Duodenal mucosa (tissue), 2 donors: ENCODE data around the gene P3H2.
A peak's percentile ranks its signal among the peaks of the same experiment; 100 is the strongest.

Experiments used
- H3K27ac ChIP-seq: one replicate; pipeline ENCODE4 v1.7.0; 2013; ENCODE audit warnings: low read depth, low read length
- H3K27me3 ChIP-seq, 2 donors: one replicate each; pipeline ENCODE4 v1.7.0; 2013; ENCODE audit warnings: low read length in 2 of 2, control low read depth in 1 of 2; ENCODE audit not compliant: insufficient read depth in 2 of 2, control insufficient read depth in 1 of 2
- H3K36me3 ChIP-seq, 2 donors: one replicate each; pipeline ENCODE4 v1.7.0; 2013; ENCODE audit warnings: low read length in 2 of 2, control low read depth in 1 of 2; ENCODE audit not compliant: insufficient read depth in 2 of 2, control insufficient read depth in 1 of 2
- H3K4me1 ChIP-seq, 2 donors: one replicate each; pipeline ENCODE4 v1.7.0; 2013; ENCODE audit warnings: low read length in 2 of 2, control low read depth in 1 of 2; ENCODE audit not compliant: insufficient read depth in 2 of 2, control insufficient read depth in 1 of 2
- H3K4me3 ChIP-seq, 2 donors: one replicate each; pipeline ENCODE4 v1.7.0; 2013; ENCODE audit warnings: low read length in 2 of 2, low read depth in 1 of 2
- H3K9ac ChIP-seq, 2 donors: one replicate each; pipeline ENCODE4 v1.7.0; 2013; ENCODE audit warnings: low read length in 2 of 2, low read depth in 1 of 2
- H3K9me3 ChIP-seq, 2 donors: one replicate each; pipeline ENCODE4 v1.7.0; 2013; ENCODE audit warnings: low read length in 2 of 2, control low read depth in 1 of 2; ENCODE audit not compliant: control insufficient read depth in 1 of 2

The P3H2 gene

GRCh38 chr3:189953551-189953950 is 167.1 kb downstream of the P3H2 start:
- H3K4me1 ChIP-seq = no peaks in the 10 kb centered on the region
- H3K27me3 ChIP-seq = no peaks in the 10 kb centered on the region
- H3K9me3 ChIP-seq = no peaks in the 10 kb centered on the region
- no peaks in the 10 kb centered on the region for H3K36me3 ChIP-seq
- H3K4me3 ChIP-seq = no peak overlapping the region
- no peak overlapping the region for H3K27ac ChIP-seq
- H3K9ac ChIP-seq = no peak overlapping the region

DNA sequence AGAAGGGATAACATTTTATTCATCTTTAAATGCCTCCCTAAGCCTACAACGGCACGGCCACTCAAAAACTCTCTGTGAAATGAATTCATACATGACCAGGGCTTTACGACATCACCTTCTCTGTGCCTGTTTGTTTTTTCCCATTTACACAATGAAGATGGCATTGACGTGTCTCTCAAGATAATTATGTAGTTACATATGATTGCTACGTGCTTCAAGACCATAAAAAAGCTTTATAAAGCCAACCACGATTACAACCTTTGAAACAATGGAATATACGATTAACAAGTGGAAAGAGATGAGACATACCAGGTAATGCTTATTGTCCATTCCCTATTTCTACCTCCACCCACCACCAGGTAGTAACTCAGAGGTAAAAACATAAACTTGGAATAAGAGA is 168.4 kb downstream of the P3H2 start:
- Histone ChIP-seq H3K27me3 (no peaks in the 10 kb centered on the region), H3K9me3 (no peaks in the 10 kb centered on the region), H3K4me1 (no peaks in the 10 kb centered on the region), H3K27ac (no peak overlapping the region), H3K36me3 (no peaks in the 10 kb centered on the region), H3K4me3 (no peak overlapping the region), H3K9ac (no peak overlapping the region)

DNA sequence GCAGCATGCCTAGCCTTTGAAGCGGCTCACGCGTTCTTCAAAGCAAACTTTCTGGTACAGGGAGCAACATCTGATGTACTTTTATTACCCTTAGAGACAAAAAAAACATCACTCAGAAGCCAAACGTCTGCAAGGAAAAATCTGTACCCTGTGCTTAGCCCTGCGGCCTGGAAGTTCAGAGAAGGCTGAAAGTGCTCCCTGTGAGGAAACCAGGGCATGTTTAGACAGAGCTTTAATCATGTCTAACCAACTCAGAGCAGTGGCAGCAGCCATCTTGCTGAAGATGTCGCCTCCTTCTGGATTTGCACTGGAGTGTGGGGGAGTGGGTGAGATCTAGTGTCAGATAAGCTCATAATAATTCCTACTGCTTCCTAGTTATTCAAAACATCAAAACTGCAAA is 170.4 kb downstream of the P3H2 start:
- Histone ChIP-seq H3K9ac (no peak overlapping the region), H3K4me1 (no peaks in the 10 kb centered on the region), H3K4me3 (no peak overlapping the region), H3K27ac (no peak overlapping the region), H3K9me3 (no peaks in the 10 kb centered on the region), H3K27me3 (no peaks in the 10 kb centered on the region), H3K36me3 (no peaks in the 10 kb centered on the region)

DNA sequence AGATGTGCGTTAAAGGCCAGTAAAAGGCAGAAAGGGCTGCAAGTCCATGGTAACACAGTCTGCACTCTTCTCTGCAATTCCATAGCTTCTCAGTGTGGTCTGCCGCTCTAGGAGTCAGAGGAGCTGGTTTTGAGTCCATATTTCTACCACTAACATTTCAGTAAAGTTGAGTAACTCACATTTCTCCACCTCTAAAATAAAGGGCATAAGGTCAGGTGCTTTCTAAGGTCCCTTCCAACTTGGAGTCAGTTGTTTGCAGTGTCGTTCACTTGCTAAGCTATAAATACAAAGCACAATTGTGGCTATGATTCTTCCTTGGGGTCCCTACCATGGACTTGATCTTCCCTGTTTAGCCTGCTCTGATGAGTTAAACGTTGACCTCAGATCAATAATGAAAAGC is 171.1 kb downstream of the P3H2 start:
- Histone ChIP-seq H3K9me3 (no peaks in the 10 kb centered on the region), H3K27ac (no peak overlapping the region)

GRCh38 chr3:189948724-189949045 is 172.0 kb downstream of the P3H2 start:
- Histone ChIP-seq H3K9ac (no peak overlapping the region), H3K27ac (no peak overlapping the region), H3K36me3 (no peaks in the 10 kb centered on the region), H3K9me3 (no peaks in the 10 kb centered on the region), H3K27me3 (no peaks in the 10 kb centered on the region), H3K4me1 (peaks cover 6 to 9% of the 10 kb centered on the region in 2 donors), H3K4me3 (no peak overlapping the region)

More for the DNA sequence above, 171.1 kb downstream of the P3H2 start:
- H3K27me3 ChIP-seq = no peaks in the 10 kb centered on the region
- H3K9ac ChIP-seq = no peak overlapping the region
- H3K4me3 ChIP-seq = no peak overlapping the region
- H3K36me3 ChIP-seq = no peaks in the 10 kb centered on the region
- H3K4me1 ChIP-seq = peaks cover 3% of the 10 kb centered on the region in 2 donors

- Histone ChIP-seq H3K27ac (no peak overlapping the region), H3K36me3 (no peaks in the 10 kb centered on the region), H3K27me3 (no peaks in the 10 kb centered on the region), H3K4me1 (peaks cover 6 to 9% of the 10 kb centered on the region in 2 donors), H3K9me3 (no peaks in the 10 kb centered on the region), H3K9ac (no peak overlapping the region), H3K4me3 (no peak overlapping the region)
These were observed 172.6 kb downstream of the P3H2 start for GRCh38 chr3:189947948-189948723.

GRCh38 chr3:189947068-189947467 is 173.6 kb downstream of the P3H2 start:
- Histone ChIP-seq H3K27ac (no peak overlapping the region), H3K4me3 (no peak overlapping the region), H3K27me3 (no peaks in the 10 kb centered on the region), H3K9me3 (no peaks in the 10 kb centered on the region), H3K4me1 (peaks cover 6 to 9% of the 10 kb centered on the region in 2 donors), H3K36me3 (no peaks in the 10 kb centered on the region), H3K9ac (no peak overlapping the region)

- Histone ChIP-seq H3K4me1 (peaks cover 13% of the 10 kb centered on the region in 2 donors), H3K4me3 (no peak overlapping the region), H3K27me3 (no peaks in the 10 kb centered on the region), H3K9ac (no peak overlapping the region), H3K9me3 (no peaks in the 10 kb centered on the region), H3K27ac (no peak overlapping the region), H3K36me3 (no peaks in the 10 kb centered on the region)
These were observed 174.6 kb downstream of the P3H2 start for GRCh38 chr3:189945935-189946709.

- Histone ChIP-seq H3K4me3 (peak overlapping the region in 1 of 2 donors; percentile 9), H3K36me3 (no peaks in the 10 kb centered on the region), H3K27ac (no peak overlapping the region), H3K9me3 (no peaks in the 10 kb centered on the region), H3K9ac (no peak overlapping the region), H3K4me1 (peaks cover 15 to 20% of the 10 kb centered on the region in 2 donors), H3K27me3 (no peaks in the 10 kb centered on the region)
These were observed 176.2 kb downstream of the P3H2 start for GRCh38 chr3:189944285-189945145.

- Histone ChIP-seq H3K27me3 (no peaks in the 10 kb centered on the region), H3K27ac (no peak overlapping the region), H3K9me3 (no peaks in the 10 kb centered on the region), H3K36me3 (no peaks in the 10 kb centered on the region), H3K9ac (no peak overlapping the region), H3K4me1 (peaks cover 15 to 20% of the 10 kb centered on the region in 2 donors), H3K4me3 (no peak overlapping the region)
These were observed 177.7 kb downstream of the P3H2 start for GRCh38 chr3:189942948-189943347.
